A549 treated with GW870086 at 1 μM for 4 hours (cell line): Measurements from ENCODE around the gene TBC1D10A. TPM values are rescaled to one million over a fixed set of nuclear protein-coding genes. Genes with fewer than 3 reads are reported as not detected.

Experiments used
- total RNA-seq: library from RNA; stranded (reverse); fragments of 200-300 nt; extraction: Qiagen RNA extraction; gene quantifications from 5 replicates; pipeline ENCODE4 v1.2.3, GENCODE V29; 2022; ENCODE audit warnings: low read depth

The TBC1D10A gene, protein sequence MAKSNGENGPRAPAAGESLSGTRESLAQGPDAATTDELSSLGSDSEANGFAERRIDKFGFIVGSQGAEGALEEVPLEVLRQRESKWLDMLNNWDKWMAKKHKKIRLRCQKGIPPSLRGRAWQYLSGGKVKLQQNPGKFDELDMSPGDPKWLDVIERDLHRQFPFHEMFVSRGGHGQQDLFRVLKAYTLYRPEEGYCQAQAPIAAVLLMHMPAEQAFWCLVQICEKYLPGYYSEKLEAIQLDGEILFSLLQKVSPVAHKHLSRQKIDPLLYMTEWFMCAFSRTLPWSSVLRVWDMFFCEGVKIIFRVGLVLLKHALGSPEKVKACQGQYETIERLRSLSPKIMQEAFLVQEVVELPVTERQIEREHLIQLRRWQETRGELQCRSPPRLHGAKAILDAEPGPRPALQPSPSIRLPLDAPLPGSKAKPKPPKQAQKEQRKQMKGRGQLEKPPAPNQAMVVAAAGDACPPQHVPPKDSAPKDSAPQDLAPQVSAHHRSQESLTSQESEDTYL
- 7.9 to 10.5 TPM (median 9.4 TPM) in 5 replicates for total RNA-seq

DNA sequence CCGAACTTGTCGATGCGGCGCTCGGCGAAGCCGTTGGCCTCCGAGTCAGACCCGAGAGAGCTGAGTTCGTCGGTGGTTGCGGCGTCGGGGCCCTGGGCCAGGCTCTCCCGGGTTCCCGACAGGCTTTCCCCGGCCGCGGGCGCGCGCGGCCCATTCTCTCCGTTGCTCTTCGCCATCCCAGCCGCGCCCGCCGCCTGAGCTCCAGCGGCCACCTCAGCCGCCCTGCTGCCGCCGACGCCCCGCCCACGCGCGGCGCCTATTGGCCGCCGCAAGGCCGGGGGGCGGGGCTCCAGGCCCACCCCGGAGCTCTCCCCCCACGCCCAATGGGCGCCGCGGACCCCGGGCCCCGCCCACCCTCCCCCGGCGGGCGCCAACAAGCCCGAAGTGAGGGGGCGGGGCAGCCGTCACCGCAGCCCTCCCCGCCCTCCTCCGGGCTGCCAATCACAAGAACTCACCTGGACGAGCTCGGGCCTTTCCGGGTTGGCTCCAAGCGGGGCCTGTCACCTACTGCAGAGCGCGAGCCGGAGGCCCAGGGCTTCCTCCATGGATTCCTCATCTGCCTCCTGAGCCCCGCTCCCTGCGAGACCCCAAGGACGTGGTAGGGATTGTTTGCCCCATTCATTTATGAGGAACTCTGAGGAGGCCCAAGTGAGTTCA, at the start of gene TBC1D10A:
TSS of gene TBC1D10A (minus strand) at position 236 of the 657 bp plus-strand sequence. CDS start at position 176, 60 bp downstream.

DNA sequence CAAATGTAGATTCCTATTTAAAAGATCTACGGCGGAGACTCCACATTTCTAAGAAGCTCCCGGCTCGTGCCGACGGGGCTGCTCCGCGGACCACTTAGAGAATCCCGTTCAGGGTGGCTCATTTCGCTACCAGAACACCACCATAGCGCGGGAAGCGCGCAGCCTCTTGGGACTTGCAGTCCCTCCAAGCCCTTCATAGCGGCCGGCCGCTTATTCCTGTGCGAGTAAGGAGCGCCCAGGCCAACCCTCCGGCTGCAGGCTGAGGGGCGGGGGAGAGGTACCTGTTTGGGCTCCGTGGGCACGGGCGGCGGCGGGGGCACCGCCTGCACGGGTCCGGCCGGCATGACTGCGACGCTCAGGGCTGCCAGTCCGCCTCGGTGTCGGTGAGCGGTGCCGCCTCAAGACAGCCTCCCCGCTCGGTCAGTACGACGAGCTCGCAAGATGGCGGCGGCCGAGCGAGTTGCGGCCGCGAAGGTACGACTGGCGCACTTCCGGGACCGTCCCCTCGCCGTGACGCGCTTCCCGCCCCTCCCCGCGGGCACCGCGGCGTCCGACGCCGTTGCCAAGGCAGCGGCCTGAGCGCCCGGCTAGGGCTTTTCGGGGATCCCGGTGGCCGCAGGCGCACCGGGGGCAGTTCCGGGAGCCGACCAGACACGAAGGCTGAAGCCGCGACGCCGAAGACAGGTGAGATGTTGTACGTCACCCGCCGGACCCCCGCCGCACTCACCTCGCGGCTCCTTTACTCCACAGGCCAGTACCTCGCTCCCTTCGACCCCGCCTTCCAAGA, 29.9 kb upstream of the TBC1D10A start, which contains the start of the genes CCDC157 and SF3A1:
TSS of gene CCDC157 (plus strand) at position 559 of the 787 bp plus-strand sequence. CDS start 8,994 bp downstream, outside the sequence.
TSS of gene SF3A1 (minus strand) at position 446 of the 787 bp plus-strand sequence. CDS start at position 344, 102 bp downstream.

DNA sequence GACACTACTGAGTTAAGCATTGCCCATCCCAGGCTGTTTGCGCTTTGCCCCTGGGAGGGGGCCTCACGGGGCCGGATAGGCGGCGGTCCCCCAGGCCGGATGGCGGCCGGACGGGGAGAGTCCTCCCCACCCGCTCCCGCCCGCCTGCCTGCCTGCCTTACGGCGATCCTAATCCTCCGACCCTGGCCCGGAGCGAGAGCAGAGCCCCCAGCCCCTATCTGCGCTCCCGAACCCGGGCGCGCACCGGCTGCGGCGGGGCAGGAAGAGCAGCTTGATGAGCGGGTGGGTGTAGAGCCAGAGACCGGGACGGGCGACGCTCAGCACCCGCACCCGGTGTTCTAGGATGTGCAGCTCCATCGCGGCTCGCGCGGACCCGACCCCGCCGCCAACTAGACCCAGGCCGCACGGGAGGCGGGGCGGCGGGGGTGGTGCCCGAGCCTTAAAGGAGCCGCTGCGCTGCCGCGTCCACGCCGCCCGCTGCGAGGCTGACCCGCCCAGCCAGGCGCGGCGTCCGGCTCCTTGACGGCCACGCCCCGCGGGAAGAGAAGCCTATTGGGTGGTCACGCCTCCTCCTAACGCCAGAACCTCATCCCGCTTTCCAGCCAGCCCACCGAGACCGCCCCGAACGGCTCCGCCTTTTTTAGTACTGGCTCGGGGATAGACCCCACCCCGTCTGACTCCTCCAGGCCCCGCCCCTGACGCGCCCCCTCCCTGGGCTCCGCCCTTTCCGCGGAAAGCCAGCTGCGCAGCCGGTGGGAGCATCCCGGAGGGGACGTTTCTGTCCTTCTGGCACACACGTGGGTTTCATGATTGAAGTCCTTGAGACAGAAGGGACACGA, 37.4 kb downstream of the TBC1D10A start, which contains the start of gene CASTOR1:
TSS of gene CASTOR1 (minus strand) at position 365 of the 839 bp plus-strand sequence. CDS start at position 357, 8 bp downstream.

DNA sequence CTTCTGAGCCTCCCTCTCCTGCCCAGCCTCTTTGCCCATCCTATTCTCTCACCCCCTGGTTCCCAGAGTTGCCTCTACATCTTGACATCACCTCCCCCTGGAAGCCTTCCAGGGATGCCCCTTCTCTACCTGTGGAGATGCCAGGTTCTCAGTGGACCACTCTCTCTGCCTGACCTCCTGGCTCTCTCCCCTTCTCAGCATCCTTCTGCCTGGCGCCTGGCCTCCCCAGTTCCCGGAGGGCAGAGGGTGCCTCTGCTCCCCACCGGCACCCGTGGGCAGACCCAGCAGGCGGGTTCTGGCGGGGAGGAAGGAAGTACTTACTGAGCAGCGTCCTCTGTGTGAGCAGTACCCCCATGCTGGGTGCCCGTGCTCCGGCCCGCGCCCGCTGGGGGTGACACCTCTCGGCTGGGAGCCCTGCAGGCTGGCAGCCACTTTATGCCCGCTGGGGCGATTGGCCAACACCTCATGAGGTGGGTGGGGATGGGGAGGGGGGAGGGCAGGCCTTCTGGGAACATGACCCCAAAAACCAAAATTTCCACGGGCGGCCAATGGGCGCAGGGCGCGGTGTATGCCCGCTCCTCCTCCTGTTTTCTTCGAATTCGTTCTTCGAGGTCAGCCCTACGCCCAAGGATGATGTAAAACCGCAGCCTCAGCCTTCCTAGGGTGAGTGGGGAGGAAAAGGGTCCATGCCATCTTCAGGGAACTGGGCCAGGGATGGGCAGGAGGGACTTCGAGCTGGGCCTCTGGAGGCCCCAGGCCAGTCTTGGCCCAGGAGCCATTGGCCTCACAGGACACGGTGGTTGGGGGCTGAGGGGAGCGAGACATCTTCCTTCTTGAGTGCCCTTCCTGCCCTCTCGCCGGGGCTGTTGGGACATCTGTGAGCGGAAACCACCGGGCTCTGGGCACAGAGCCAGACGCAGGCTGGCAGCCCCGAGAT, 60.0 kb downstream of the TBC1D10A start, which contains the start of gene OSM:
TSS of gene OSM (minus strand) at position 407 of the 937 bp plus-strand sequence. CDS start at position 355, 52 bp downstream.

DNA sequence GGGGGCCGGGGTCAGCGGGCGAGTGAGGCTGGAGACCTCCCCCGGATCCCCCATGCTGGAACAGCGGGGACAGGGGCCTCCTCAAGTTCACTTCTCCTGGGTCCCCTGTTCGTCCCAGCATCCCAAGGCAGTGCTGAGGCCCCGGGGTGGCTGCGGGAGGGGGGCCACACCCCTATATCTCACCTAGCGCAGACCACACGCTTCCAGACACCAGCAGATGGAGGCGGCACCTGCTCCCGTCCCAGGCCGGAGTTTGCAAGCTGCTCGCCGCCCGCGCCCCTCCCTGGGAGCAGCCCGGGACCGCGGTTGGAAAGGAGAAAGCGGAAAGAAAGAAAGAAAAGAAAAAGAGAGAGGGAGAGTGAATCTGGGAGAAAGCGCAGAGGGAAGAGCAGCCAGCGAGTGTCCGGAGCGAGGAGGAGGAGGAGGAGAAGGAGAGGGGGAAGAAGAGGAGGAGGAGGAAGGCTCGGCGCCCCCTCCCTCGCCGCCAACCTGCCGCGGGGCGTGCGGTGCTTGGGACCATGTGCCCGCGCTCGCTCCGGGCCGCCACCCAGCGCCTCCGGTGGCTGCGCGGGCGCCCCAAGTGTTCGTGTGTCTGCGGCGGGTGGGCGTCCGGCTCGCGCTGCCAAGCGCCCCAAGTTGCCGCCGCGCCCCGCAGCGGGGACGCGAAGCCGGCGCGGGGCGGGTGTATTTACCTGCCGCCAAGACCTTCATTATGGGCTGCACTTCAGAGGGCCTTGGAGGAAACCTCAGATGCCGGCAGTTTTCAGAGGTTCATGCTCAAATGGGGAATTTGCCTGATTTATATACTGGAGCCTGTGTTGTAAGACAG, 80.5 kb downstream of the TBC1D10A start, which contains the start of gene LIF:
TSS of gene LIF (minus strand) at position 775 of the 829 bp plus-strand sequence. CDS start at position 711, 64 bp downstream.

Other genes starting within 250 kb of the TBC1D10A start
- gene HORMAD2, start 246.5 kb downstream of the TBC1D10A start, total RNA-seq: not detected in 5 replicates
- gene LIF, start 80.2 kb downstream of the TBC1D10A start, total RNA-seq: 24.1 to 38.9 TPM (median 37.0 TPM) in 5 replicates
- not detected in 5 replicates for gene OSM, start 60.1 kb downstream of the TBC1D10A start, total RNA-seq
- gene CASTOR1, start 37.4 kb downstream of the TBC1D10A start, total RNA-seq: 4.7 to 8.0 TPM (median 7.7 TPM) in 5 replicates
- gene SF3A1, start 30.0 kb upstream of the TBC1D10A start, total RNA-seq: 36.7 to 65.3 TPM (median 62.9 TPM) in 5 replicates
- gene CCDC157, start 30.1 kb upstream of the TBC1D10A start, total RNA-seq: 2.1 to 3.1 TPM (median 2.6 TPM) in 5 replicates
- 14.5 to 24.8 TPM (median 20.4 TPM) in 5 replicates for gene RNF215, start 60.5 kb upstream of the TBC1D10A start, total RNA-seq
- gene SEC14L2, start 70.1 kb upstream of the TBC1D10A start, total RNA-seq: 61.0 to 82.5 TPM (median 72.6 TPM) in 5 replicates
- gene MTFP1, start 98.8 kb upstream of the TBC1D10A start, total RNA-seq: 66.1 to 80.9 TPM (median 72.1 TPM) in 5 replicates
- gene SEC14L3, start 145.1 kb upstream of the TBC1D10A start, total RNA-seq: 0.07 TPM in 1 of 5 replicates, not detected in the others
- 4.1 to 6.3 TPM (median 5.9 TPM) in 5 replicates for gene SEC14L4, start 178.8 kb upstream of the TBC1D10A start, total RNA-seq
- gene SEC14L6, start 219.8 kb upstream of the TBC1D10A start, total RNA-seq: not detected in 5 replicates
- gene GAL3ST1, start 247.7 kb upstream of the TBC1D10A start, total RNA-seq: 7.1 to 10.6 TPM (median 9.9 TPM) in 5 replicates